NCI-H2107 treated with DMSO at 0.1 percent for 48 hours (cell line): ENCODE results near the gene HOOK1.
A peak's percentile ranks its signal among the peaks of the same experiment; 100 is the strongest.

Experiments
- DNase-seq: peaks from one replicate; lab custom pipeline; 2025; ENCODE audit not compliant: unreplicated experiment; lab: John Stamatoyannopoulos, UW

HOOK1 gene

GRCh38 chr1:59814901-59815825, at the start of gene HOOK1:
HOOK1 (plus strand) TSS chr1:59814949; CDS start chr1:59815118, 169 bp downstream.
- peak; percentile 42 for DNase-seq

DNA sequence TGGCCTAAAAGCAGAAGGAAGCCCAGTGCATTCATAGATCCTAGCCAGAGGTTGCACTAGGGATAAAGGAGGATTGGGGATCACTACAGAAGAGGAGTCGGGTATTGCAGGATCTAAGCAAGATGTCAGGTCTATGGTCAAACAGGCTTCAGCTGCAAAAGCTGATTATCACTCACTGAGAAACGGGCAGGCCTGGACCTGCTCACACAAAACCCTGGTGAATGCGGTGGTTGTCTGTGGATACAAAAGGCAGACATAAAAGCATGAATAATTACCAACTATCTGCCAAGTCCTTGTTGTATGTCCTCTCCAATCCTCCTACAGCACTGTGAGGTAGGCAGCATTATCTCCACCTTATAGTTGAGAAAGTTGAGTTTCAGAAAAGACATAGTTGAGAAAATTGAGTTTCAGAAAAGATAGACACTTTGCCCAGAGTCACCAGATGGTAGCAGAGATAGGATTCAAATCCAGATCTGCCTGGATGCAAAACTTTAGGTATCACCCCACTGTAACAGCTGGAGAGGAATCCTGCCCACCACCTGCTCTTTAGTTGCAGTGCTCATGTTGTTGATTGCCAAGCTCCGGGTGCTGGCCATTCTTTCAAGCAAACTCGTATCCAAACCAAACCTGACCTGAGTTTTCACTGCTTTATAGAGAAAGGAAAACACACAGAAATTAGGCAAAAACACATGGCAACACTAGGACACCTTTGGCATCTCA, 49.6 kb upstream of the HOOK1 start:
- DNase-seq: peak; percentile 81

DNA sequence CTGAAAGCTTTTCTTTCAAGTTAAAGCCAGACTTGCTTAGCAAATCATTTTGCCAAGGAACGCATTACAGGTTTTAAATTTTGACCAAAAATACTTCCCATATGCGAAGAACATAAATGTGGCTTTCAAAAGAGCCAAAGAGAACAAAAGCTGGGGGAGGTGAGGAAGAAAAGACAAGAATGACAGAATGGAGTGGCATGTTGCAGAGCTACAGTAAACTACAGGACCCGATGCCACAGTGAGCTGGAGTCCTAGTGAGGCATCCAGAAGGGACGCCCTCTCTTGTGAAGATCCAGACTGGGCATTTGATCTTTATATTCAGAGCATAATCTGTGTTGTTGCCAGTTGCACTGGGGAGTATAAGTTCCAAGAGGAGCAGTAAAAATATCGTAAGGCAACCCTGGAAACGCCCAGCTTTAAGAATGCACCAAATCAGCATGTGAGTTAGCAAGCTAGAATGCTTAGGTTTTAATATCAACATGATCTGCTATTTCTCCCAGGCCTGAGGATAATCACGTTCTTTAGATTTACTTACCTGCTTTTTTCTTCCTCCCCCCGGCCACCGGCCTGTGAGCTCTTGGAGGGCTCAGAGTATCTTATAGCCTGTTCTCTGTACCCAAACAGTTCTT, 48.4 kb upstream of the HOOK1 start:
- no peak for DNase-seq

DNA sequence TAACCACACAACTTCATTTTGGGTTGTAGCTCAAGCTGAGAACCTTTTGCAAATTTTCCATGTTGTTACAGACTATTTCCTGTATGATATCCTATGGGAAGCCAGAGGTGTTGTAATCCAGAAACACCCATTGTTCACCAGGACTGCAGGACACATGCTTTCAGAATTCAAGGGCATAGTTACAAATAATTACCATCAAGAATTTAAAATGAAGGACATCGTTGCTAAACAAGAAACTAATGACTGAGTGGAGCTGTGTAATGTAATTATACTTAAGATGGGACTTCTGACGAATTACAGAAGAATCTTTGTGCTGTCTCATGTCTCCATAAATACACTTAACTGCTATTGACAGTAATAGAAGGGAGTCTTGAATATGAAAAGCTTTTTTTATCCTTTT, 47.6 kb upstream of the HOOK1 start:
- no peak for DNase-seq

DNA sequence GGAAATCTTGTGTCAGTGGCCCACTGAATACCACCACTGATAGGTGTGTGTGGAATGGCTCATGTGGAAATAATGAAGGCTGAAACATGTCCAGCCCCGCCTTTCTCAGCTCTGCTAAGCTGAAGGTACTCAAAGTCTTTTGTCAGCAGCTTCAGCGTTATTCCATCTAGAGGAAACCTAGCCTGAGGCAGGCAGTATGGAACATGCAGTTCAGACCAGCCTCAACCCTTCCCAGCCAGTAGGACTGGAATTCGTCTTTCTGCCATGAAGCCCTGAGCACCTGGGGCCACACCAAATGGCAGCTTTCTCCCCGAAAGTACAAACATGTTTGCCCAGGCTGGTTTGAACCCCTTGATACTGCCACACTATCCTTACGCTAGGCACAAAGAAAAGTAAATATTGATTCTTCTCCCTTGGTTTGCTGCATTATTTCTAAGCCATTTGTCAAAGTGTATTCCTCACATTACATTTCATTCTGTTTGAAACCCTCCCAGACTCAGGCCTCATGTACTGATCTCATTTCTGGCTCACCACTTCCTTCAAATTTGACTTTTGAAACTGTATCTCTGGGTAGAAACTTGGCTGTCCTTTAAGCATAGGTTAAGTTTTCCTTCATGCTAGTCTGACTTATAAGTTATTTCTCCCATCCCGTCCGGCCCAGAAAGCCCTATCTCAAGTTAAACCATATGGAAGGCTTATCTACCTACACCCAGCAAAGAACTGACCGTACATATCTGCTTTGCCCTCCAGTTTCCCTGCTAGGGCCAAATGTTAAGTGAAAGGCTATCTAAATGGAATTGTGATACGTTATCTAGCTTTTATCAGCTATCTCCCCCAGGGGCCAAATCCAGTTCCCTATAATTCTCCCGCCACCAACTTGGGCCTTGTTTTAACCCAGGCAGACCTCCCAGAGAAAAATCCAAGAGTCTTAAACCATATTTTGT, 45.7 kb upstream of the HOOK1 start:
- peak; percentile 85 for DNase-seq

DNA sequence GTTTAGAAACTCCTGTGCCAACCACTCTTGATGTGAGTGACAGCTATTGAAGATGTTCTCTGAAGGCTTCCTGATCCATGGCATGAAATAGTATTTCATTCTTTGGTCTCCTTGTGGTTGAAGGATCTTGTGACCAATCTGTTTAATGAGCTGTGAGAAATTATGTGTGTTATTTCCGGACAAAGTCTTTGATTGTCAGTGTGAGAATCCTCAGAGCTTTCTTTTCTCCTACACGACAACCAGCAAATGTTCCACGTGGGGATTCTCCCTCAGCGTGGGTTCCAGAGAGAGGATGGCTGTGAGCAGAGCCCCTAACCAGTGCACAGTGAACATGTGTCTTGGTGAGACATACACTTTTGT, 45.0 kb upstream of the HOOK1 start:
- DNase-seq: no peak

DNA sequence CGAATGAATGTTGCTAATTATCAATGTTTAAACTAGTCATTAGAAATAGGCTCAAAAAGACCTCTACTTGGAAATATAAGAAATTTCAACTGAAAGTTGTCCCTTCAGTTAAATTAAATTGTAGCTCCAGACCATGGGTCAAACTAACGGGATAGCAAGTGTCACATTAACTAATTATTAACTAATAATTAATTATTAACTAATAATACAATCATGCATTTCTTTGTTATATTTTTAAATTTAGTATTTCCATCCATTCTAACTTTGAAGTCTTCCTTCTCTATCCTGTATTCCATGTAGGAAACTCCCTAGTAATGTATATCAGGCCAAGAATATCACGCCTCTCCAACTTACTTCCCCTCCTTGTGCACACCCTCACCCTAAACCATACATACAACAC, 43.4 kb upstream of the HOOK1 start:
- no peak for DNase-seq

- DNase-seq: no peak
Measured at GRCh38 chr1:59775480-59775879, 39.3 kb upstream of the HOOK1 start.

DNA sequence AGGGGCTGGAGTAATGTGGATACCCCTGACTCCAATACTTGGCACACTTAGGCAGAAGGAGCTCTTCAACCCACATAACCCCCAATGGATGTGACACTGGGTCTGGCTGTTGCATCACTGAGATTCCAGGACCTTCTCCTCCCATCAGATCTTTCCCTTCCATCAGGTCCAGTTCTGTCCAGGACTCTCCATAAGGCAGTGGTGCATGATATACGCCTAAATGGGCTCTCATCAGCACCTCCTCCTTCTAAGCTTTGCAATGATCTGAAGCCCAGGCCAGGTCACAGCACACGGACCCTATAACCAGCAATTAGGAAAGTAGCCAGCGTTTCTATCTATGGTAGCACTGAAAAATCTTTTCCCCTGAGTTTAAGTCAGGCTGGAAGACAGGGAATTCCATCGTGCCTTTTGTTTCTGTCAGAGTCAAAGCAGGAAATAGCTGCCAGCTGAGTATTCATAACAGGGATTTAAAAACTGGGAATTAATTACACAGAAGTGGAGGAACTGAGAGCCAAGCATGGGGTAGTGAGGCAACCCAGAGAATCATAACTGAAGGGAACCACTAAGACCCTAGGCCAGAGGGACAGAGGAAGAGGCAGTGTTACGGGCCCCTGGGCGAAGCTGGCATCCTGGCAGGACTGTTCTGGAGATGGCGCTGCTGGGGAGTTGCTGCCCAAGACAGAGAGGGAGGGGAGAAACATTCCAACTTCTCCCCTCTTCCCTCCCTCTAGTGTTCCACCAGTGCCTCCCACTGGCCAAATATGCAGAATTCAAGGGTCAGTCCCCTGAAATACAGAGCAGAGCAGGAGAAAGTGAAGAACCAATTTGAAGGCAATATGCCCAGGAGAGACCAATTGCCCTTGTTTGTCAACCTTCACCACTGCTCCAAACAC, 37.5 kb upstream of the HOOK1 start:
- no peak for DNase-seq

DNA sequence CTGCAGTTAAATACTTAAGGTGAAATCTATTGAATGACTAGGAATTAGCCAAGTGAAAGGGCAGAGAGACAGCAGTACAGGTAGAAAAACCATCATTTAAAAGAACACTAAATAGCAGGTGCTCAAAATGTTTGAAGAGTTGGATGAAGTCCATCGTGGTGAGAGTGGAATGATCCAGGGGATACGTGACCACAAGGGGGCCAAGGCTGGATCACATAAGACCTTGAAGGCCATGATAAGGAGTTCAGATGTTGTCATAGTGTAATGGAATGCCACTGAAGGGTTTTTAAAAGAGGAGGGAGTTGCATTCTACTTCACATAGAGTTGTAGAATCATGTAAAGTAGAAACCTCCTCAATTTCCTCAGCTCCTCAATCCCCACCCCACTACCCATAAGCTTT, 34.8 kb upstream of the HOOK1 start:
- DNase-seq: no peak

DNA sequence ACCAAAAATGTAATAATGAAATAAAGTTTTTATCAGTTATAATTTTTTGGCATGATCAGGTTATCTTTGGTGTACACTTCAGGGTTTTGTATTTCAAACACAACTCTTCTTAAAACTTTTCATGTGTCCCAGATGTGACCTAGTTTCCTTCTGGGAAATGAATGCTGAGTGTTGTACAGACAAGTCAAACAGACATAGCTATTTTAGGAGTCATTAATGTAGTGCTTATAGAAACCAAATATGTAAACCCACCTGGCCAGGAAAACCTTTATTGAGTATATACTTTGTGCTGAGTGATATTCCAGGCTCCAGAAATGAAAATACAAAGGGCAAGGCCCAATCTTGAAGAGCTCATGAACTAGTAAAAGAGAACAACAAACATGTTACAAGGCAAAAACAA, 25.9 kb upstream of the HOOK1 start:
- DNase-seq: no peak

DNA sequence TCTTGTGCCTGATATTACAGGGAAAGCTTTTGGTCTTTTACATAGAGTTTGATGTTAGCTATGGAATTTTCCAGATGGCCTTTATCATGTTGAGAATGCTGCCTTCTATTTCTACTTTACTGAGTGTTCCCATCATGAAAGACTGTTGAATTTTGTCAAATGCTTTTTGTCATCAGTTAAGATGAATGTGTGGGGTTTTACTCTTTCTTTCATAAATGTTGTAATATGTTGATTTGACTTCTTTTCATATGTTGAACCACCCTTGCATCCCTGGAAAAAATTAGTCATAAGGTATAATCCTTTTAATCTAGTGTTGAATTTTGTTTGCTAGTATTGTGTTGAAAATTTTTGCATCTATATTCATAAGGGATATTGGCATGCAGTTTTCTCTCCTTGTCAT, 16.1 kb upstream of the HOOK1 start:
- no peak for DNase-seq

GRCh38 chr1:59803458-59804038, 11.2 kb upstream of the HOOK1 start:
- DNase-seq: no peak

- DNase-seq: no peak
Measured at GRCh38 chr1:59804301-59804700, 10.4 kb upstream of the HOOK1 start.

DNA sequence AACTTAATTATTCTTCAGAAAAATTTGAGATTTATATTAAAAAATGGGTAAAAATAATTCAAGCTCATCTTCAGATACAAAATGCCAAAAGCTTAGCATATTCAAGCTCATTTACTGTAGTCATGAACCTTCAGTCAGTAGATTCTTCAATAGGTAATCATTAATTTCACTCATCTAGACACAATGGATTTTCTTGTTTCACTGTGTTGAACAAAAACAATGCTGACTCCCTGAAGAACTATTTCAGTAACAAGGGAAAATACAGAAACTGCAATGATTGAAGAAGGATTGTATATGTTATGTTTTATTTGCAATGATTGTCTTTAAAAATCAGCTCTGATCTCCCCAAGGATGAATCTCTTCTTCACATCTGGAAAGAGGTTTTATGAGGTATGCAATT, 9.2 kb upstream of the HOOK1 start:
- no peak for DNase-seq

- peak; percentile 99 for DNase-seq
Measured at GRCh38 chr1:59814180-59814900, 409 bp upstream of the HOOK1 start.

- DNase-seq: peak; percentile 30
Measured at GRCh38 chr1:59815892-59816291, 1.1 kb downstream of the HOOK1 start.

DNA sequence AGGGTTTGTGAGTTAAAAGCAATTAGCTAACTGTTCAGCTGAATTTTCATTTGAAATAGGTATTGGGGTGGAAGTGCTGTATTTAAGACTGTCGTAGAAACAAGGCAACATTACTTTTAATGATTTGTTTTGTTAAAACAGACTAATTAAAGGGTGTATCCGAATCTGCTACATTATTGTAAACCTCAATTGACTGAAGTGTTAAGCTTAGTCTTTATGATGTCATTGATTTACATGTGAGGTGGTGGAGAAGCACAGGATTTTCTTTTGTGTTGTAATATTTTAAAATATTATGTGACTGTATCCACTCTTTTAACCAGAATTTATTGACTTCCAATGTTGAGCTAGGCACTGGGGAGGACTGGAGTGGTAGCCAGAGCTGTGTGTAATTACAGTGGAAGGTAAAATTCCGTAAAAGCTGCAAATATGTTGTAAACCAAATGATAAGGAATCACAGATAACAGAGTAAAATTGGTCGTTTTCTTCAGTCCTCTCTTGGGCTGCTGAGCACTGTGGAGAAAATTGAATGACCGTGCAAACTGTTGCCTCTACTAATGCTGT, 1.6 kb downstream of the HOOK1 start:
- no peak for DNase-seq
